GM19328 (cell line): ENCODE results near the gene TMX1.

ENCODE experiments used
- ATAC-seq: cut with Tn5 transposase; IDR thresholded peaks from one replicate; pipeline ENCODE4 v1.9.1; 2021; ENCODE audit warnings: mild to moderate bottlenecking, moderate library complexity; ENCODE audit not compliant: unreplicated experiment

The TMX1 gene

DNA sequence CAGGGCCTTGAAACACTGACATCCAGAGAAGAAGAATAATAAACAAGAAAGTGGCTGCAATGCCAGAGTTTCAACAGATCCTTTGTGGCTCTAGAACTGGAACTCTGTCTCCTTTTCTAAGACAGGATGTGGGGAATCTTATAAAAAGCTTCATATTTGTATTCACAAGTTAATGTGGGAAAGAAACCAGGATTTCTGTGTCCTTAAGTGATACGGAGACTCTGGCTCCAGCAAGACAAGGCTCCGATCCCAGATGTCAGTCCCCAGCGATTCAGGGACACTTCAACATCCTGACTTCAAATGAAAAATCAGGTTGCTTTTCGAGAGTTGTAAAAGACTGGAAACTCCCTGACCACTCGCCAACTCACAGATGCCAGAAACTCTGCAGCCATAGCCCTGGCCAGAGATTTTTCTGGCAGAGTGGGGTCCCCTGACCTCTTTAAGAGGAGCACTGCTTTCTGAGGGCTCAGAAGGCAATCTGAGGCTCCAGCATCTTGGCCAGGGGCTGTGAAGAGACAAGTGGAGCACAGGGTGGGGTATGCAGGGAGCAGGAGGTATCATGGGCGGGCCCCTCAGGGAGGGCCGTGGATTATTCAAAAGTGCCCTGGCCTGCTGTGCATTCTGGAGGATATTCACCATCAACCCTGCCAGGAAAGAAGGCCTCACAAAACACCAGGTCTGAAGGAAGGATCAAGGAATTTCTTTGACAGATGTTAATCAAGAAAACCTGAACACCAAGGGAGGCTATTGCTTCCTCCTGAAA is 53.3 kb downstream of the TMX1 start:
- no peak for ATAC-seq

DNA sequence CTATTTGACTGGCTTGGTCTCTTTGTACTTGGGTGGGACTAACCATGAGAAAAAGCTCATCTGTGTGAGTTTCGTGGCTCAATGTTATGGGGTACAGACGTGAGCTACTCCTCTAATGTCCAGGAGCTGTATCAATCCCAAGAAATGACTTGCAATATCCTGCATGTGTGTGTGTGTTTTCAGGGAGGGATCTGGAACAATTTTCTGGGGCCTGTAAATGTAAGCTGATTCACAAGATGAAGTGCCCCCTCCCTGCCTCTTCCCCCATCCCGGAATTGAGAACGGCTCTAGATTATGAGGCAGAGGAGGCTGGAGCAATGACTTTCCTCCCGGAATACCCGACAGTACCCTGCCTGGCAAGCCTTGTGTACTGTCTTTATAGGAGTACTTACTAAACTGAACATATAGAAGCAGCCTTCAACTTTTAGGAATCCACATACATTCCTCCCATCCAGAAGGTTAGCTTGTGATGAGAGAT is 53.9 kb downstream of the TMX1 start:
- ATAC-seq: no peak

DNA sequence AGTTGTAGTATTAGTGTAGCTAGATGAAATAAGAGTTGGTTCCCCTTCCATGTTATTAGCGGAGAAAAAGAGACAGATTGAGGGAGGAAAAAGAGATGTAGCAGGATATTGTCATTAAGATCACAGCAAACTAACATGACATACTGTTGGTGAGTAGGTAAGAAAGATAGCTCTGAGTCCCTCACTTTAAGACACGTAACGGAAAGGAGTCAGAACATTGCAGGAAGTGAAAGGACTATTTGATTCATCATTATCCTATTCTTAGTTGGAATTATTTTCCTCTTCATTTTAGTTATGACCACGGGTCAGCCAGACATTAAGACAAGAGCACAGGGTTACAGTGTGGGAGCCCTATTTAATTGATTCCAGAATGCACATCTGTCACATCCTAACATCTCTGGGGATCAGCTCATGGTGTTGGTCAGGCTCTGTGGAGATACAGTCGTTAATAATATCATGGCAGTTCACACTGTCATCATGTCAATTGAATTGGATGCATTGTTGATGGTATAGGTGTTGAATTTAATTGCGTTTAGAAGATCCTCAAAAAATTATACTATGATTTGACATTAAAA is 55.0 kb downstream of the TMX1 start:
- ATAC-seq: no peak

DNA sequence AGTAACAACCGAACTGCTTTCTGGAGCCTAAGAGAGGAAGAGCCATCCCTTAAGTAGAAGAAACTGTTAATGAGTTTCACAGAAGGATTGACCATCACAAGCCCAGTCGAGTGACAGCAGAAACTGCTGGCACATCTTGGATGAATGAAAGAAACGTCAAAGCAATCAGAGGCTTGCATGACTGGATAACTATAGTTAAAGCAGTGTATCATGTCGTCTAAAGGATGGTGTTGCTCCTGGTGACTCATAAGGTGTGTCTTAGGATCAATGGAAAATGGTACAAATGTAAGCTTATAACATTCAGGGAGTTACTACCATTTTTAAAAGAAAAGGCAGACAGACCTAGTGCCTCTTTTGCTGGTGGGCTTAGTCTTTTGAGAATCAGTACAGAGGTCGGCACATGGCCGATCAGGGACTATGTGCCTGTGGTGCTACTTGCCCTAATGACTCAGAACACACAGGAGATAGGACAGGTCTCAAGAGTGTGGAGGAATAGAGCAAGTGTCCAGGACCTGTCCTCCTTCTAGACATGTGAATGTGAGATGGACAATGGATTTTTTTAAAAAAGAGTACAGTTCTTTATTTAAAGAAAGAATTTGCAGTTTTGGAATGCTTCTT is 55.7 kb downstream of the TMX1 start:
- ATAC-seq: no peak

DNA sequence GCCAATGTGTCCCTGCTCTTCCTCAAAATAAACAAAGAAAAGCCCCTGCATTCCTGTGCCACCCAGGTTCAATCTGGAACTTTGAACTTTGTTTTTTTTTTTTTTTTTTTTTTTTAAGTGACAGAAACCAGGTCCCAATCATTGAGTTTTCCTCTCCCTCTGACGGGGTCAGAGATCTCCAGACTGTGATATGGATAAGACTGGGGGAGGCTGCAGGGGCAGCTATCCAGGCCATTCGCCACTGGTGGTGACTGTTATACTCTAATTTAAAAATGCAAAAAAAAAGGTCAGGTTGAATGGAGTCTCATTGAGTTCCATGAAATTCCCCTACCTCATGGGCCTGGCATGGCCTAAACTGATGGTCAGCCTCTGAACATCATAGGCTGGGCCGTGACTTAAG is 57.0 kb downstream of the TMX1 start:
- no peak for ATAC-seq

DNA sequence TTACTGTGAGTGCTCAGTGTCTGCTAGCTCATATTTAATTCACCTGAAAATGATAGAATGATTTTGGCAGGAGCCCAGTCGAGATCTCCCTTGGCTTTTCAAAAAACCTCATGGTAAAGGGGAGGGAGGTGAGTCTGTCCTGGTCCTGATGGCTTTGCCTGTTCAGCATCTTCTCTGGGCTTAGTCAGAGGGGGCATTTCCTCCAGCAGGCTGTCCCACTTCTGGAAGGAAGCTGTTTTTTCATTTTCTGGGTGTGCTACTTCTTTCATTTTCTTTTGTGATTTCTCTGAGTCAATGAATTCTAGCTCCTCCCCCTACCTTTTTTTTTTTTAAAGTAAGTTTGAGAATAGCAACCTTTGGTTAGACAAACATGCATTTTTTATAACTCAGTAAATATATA is 58.8 kb downstream of the TMX1 start:
- ATAC-seq: no peak

DNA sequence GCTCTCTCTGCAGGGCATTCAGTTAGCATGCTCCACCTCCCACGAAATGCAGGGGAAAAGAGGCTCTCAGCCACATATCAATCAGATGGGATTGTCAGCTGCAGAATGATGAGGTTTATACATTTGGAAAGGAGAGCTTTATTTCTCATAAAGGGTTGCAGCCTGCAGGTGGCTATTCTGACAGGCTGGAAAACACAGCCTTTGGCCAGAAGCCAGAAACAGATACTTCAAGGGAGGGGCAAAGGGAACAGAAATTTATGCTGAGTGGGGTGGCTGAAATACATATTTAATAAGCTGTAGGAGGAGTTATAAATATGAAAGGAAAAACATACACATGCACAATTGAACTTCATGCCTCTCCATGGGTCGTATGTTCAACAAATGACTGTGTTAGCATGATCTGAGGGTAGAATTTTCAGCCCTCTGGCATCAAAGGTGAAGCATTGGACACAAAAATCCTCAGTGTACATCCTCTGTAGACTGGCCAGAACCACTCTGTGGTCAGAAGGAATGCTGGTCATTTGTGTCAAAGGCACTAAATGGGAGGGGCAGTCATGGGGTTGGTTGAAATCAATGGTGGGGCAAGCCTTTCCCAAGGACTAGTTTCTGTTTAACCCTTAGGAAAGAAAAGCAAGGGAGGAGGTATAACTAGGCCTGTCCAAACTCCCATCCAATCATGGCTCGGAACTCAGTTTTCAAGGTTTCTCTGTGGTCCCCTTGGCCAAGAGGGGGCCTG is 62.4 kb downstream of the TMX1 start:
- no peak for ATAC-seq

DNA sequence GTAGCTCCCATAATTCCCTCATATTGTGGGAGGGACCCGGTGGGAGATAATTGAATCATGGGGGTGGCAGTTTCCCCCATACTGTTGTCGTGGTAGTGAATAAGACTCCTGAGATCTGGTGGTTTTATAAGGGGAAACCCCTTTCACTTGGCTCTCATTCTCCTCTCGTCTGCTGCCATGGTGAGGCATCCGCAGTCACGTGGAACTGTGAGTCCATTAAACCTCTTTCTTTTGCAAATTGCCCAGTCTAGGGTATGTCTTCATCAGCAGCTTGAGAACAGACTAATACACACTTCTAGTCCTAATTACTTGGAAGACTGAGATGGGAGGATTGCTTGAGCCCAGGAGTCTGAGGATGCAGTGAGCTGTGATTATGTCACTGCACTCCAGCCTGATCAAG is 64.4 kb downstream of the TMX1 start:
- no peak for ATAC-seq

DNA sequence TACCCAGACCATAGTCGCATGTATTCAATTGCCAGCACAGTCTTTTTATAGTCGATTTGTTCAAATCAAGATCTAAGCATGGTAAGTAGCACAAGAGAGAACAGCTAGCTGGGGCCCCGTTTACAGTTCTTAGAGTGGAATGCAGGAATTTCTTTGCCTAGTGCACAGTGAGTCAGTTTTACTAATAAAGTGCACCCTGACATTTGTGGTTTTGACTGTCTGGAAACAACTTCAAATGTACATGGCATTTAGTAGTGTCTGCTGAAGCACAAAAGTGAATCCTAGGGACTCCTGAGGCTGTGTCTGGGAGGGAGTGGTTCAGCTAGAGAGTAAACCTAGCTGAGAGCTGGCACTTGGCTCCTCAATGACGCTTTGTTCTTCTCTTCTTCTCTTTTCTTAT is 64.9 kb downstream of the TMX1 start:
- no peak for ATAC-seq

DNA sequence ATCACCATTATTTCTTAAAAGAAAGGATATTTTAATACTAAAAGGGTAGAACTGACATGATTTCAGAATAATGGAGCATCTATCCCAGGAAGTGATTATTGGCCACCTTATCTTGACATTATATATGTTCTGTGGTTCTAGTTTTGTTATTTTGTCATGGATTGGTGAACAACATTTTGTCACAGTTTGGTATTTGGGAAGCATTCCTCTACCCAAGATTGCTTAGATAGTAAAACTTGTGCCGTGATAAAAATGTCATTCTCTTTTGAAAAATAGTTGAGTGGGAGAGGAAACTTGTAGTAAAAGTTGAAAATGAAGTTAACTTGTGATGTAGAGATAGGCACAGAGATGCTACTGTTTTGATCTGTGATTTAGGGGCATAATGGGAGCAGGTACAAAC is 65.7 kb downstream of the TMX1 start:
- no peak for ATAC-seq
